ENCODE measurements around the gene EPB41L3.

GRCh38 chr18:5516841-5517240 is 27.0 kb downstream of the EPB41L3 start:
- TF ChIP-seq CTCF (IDR thresholded peaks at IDR 0.05) (no peak), POLR2A (IDR thresholded peaks at IDR 0.05) (no peak)
